ENCODE results near the gene KIF26B. TPM values are rescaled to one million over a fixed set of nuclear protein-coding genes. Genes with fewer than 3 reads are reported as not detected.

The KIF26B gene
- total RNA-seq, 1 experiment from 2014 or later, result 1.6 TPM

DNA sequence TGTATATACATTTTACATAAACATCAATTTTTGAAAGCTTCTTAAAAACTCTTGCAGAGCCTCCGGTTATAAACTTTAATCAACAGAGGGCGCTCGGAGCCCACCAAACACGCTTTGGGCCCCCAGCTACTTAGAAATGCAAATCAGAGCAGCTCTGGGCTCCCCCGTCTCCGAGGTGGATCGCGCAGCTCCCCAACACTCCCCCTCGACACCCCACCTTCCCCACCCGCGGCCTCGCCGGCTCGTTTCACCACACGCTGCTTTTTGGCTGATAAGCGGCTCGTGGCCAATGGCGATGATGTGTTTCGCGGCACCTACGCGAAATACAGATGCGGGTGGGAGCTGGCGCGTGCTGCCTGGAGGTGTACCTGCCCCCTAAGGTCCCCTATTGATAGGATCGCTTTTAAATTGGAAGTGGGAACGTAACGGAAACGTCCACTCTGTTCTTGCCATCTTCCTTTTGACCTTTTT is 1.7 kb upstream of the KIF26B start:
- CTCF ChIA-PET, result interaction anchor here (0.6 to 10.0 kb wide), 148 partner anchors 10 to 1717 kb away, joined by 3 to 131 read pairs (median 4); no protein-coding TSS in a partner anchor
- TF ChIP-seq, protein P1, sequence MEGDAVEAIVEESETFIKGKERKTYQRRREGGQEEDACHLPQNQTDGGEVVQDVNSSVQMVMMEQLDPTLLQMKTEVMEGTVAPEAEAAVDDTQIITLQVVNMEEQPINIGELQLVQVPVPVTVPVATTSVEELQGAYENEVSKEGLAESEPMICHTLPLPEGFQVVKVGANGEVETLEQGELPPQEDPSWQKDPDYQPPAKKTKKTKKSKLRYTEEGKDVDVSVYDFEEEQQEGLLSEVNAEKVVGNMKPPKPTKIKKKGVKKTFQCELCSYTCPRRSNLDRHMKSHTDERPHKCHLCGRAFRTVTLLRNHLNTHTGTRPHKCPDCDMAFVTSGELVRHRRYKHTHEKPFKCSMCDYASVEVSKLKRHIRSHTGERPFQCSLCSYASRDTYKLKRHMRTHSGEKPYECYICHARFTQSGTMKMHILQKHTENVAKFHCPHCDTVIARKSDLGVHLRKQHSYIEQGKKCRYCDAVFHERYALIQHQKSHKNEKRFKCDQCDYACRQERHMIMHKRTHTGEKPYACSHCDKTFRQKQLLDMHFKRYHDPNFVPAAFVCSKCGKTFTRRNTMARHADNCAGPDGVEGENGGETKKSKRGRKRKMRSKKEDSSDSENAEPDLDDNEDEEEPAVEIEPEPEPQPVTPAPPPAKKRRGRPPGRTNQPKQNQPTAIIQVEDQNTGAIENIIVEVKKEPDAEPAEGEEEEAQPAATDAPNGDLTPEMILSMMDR (IDR thresholded peaks at IDR 0.05; ENCODE audit: unreplicated experiment), result peak; percentile 96
- no peaks in the 10 kb centered on the region for H3K36me3 Mint-ChIP-seq (ENCODE audit: insufficient read depth, unreplicated experiment)
- H3K4me1 Mint-ChIP-seq (ENCODE audit: insufficient read depth, unreplicated experiment), result peaks cover 10% of the 10 kb centered on the region
- no TSS peak for BruUV-seq (replicated peaks)
- intact Hi-C loops (cut with micrococcal nuclease), result loop anchor here (1.0 to 10.0 kb wide), 14 partner anchors 74 to 1602 kb away; no protein-coding TSS in a partner anchor
- H3K9me3 Mint-ChIP-seq (ENCODE audit: unreplicated experiment), result no peaks in the 10 kb centered on the region
- H3K27me3 Mint-ChIP-seq (ENCODE audit: insufficient read depth, unreplicated experiment), result peaks cover 41% of the 10 kb centered on the region
- POLR2A ChIA-PET, result interaction anchor here (0.5 to 2.1 kb wide), 10 partner anchors 11 to 1308 kb away, joined by 3 to 8 read pairs (median 4); no protein-coding TSS in a partner anchor
- H3K27ac Mint-ChIP-seq (ENCODE audit: low read depth, unreplicated experiment), result no peak overlapping the region
- H3K4me3 Mint-ChIP-seq (ENCODE audit: unreplicated experiment), result peak overlapping the region; percentile 79
- peak; percentile 89 for DNase-seq (ENCODE audit: unreplicated experiment)

DNA sequence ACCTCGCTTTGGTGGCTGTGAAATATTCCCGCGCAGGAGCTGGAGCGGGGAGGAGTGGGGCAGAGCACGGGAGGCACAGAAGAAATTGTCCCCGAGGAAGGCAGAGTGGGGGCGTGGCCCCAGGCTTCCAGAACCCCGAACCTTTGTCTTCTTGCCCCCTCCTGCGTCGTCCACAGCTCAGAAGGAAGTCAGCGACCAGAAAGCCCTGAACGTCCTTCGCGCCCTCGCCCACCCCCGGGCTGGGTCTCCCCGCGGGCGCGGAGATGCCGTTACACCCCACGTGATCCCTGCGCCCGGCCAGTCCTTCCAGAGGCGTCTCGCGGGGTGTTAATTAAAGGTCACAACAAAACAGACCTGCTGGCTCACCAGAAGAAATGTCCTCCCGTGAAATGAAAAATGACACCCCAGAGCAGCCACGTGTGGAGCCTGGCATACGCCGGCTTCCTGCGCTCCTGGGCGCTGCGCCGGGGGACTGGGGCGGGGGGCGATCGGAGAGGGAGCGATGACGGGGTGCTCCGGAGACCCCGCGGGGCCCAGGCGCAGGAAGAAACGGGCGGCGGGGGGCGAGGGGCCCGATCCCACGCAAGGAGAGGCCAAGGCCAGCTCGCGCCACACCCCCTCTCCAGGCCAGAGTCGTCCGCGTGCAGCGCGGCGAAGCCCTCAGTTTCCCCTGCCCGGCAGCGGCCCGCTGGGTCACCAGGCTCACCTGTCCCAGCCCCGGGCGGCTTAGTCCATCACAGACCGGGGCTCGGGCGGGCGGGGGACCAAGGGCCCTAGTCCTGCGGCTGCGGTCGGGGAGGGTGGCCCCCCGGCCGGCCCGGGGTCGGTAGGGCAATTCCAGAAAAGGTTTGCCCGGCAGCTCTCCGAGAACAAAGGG is 995 bp upstream of the KIF26B start:
- Mint-ChIP-seq H3K9me3 (ENCODE audit: unreplicated experiment) (no peaks in the 10 kb centered on the region), H3K27me3 (ENCODE audit: insufficient read depth, unreplicated experiment) (peaks cover 40% of the 10 kb centered on the region), H3K4me1 (ENCODE audit: insufficient read depth, unreplicated experiment) (peaks cover 10% of the 10 kb centered on the region), H3K4me3 (ENCODE audit: unreplicated experiment) (peak overlapping the region; percentile 79), H3K36me3 (ENCODE audit: insufficient read depth, unreplicated experiment) (no peaks in the 10 kb centered on the region), H3K27ac (ENCODE audit: low read depth, unreplicated experiment) (no peak overlapping the region)
- no TSS peak for BruUV-seq (replicated peaks)
- peak; percentile 33 for DNase-seq (ENCODE audit: unreplicated experiment)
- POLR2A ChIA-PET, result interaction anchor here (0.9 to 2.1 kb wide), 9 partner anchors 12 to 851 kb away, joined by 3 to 8 read pairs (median 4); no protein-coding TSS in a partner anchor
- intact Hi-C loops (cut with micrococcal nuclease), result loop anchor here (1.0 to 10.0 kb wide), 14 partner anchors 74 to 1601 kb away; no protein-coding TSS in a partner anchor
- CTCF ChIA-PET, result interaction anchor here (0.6 to 10.0 kb wide), 126 partner anchors 10 to 1716 kb away, joined by 3 to 131 read pairs (median 4); no protein-coding TSS in a partner anchor
- TF ChIP-seq, protein P1 (IDR thresholded peaks at IDR 0.05; ENCODE audit: unreplicated experiment), result no peak

DNA sequence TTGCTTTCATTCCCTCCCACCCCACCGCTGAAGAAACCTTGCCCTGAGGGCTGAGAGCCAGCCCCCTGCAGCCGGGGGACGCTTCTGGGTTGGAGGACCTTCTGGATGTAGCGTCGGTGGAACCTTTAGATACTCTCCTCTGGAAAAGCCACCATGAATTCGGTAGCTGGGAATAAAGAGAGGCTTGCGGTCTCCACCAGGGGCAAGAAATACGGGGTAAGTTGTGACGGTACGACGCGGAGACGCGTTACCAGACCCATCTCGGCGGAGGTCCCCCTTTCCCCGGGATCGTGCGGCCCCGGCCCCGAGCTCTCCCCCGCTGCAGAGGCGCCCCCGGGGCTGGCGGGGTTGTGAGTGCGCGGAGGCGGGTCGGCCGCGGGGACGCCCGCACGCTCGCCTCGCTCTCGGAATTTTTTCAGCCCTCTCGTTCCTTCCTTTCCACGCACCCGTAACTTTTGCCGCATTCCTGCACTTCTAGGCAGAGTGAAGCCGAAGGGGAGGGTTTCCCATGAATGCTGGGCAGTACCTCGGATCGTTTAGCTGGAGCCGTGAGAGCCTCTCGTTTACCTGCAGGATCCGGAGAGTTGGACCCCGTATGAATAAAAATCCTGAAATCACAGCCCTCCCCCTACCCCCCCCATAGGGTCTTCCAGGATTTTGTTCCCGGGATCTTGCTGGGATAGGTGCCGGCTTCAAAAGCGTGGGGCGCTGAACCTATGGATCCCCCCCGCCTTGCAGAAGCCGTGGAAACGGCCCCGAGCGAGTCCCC is 671 bp downstream of the KIF26B start:
- TF ChIP-seq, protein P1 (IDR thresholded peaks at IDR 0.05; ENCODE audit: unreplicated experiment), result peak; percentile 25
- Mint-ChIP-seq H3K27ac (ENCODE audit: low read depth, unreplicated experiment) (no peak overlapping the region), H3K4me1 (ENCODE audit: insufficient read depth, unreplicated experiment) (peaks cover 16% of the 10 kb centered on the region), H3K9me3 (ENCODE audit: unreplicated experiment) (no peaks in the 10 kb centered on the region), H3K36me3 (ENCODE audit: insufficient read depth, unreplicated experiment) (no peaks in the 10 kb centered on the region), H3K27me3 (ENCODE audit: insufficient read depth, unreplicated experiment) (peaks cover 44% of the 10 kb centered on the region), H3K4me3 (ENCODE audit: unreplicated experiment) (peak overlapping the region; percentile 79)
- POLR2A ChIA-PET, result interaction anchor here (0.7 to 2.2 kb wide), 9 partner anchors 64 to 850 kb away, joined by 3 to 12 read pairs (median 3); partner anchors contain the start of gene HNRNPU
- intact Hi-C loops (cut with micrococcal nuclease), result loop anchor here (5.0 to 10.0 kb wide), 4 partner anchors 122 to 1599 kb away; no protein-coding TSS in a partner anchor
- peak; percentile 50 for DNase-seq (ENCODE audit: unreplicated experiment)
- BruUV-seq (replicated peaks), result no TSS peak
- CTCF ChIA-PET, result interaction anchor here (0.6 to 10.0 kb wide), 74 partner anchors 7 to 1585 kb away, joined by 3 to 131 read pairs (median 4); no protein-coding TSS in a partner anchor
